Liver (tissue), 9 donors: ENCODE data around the gene JAZF1. TPM values are rescaled to one million over a fixed set of nuclear protein-coding genes. Genes with fewer than 3 reads are reported as not detected.

Experiments used
- DNase-seq: peaks from one replicate; pipeline ENCODE4 v3.0.0-alpha.2; 2017; ENCODE audit warnings: low spot score
- H3K27ac ChIP-seq, 2 donors: one replicate each; pipeline ENCODE4 v1.7.0; 2013; ENCODE audit warnings: inconsistent platforms in 2 of 2, low read length in 2 of 2, control low read depth in 1 of 2, low read depth in 1 of 2, mild to moderate bottlenecking in 1 of 2
- H3K27me3 ChIP-seq, 4 donors: one replicate each; pipeline versions ENCODE4 v1.6.1 to v1.7.0; 2013; ENCODE audit warnings: low read length in 3 of 4, inconsistent platforms in 1 of 4, mild to moderate bottlenecking in 1 of 4, moderate library complexity in 1 of 4; ENCODE audit not compliant: control insufficient read depth in 4 of 4, insufficient read depth in 4 of 4
- H3K36me3 ChIP-seq, 4 donors: one replicate each; pipeline versions ENCODE4 v1.6.1 to v1.7.0; 2013; ENCODE audit warnings: low read length in 3 of 4, mild to moderate bottlenecking in 3 of 4, low read depth in 1 of 4, moderate library complexity in 1 of 4; ENCODE audit not compliant: control insufficient read depth in 4 of 4, insufficient read depth in 3 of 4
- H3K4me1 ChIP-seq, 4 donors: one replicate each; pipeline versions ENCODE4 v1.6.1 to v1.7.0; 2013; ENCODE audit warnings: low read length in 3 of 4, mild to moderate bottlenecking in 3 of 4, moderate library complexity in 1 of 4; ENCODE audit not compliant: control insufficient read depth in 4 of 4, insufficient read depth in 4 of 4
- H3K4me3 ChIP-seq, 3 donors: one replicate each; pipeline versions ENCODE4 v1.6.1 to v1.7.0; 2013; ENCODE audit warnings: low read length in 3 of 3, control low read depth in 1 of 3, low read depth in 1 of 3, mild to moderate bottlenecking in 1 of 3
- H3K9ac ChIP-seq, 2 donors: one replicate each; pipeline ENCODE4 v1.7.0; 2013; ENCODE audit warnings: low read length in 2 of 2, mild to moderate bottlenecking in 2 of 2, moderate library complexity in 2 of 2, control low read depth in 1 of 2, low read depth in 1 of 2
- H3K9me3 ChIP-seq, 4 donors: one replicate each; pipeline versions ENCODE4 v1.6.1 to v1.7.0; 2013; ENCODE audit warnings: low read length in 3 of 4; ENCODE audit not compliant: control insufficient read depth in 4 of 4
- CTCF ChIP-seq: fragments of 150-350 bp; IDR thresholded peaks from 2 replicates; pipeline ENCODE4 v1.5.1; 2017; ENCODE audit warnings: improper control_type of control experiment, low read depth, low read length; ENCODE audit not compliant: missing input control
- FOXA1 ChIP-seq: IDR thresholded peaks from 2 replicates; pipeline ENCODE4 v1.6.1; 2016; ENCODE audit warnings: antibody characterized with exemption
- FOXA2 ChIP-seq: IDR thresholded peaks from 2 replicates; pipeline ENCODE4 v1.6.1; 2016; ENCODE audit warnings: antibody characterized with exemption
- GABPA ChIP-seq, 2 donors: IDR thresholded peaks in 1 of 2; conservative IDR thresholded peaks in 1 of 2; 2 replicates each; pipeline ENCODE4 v1.6.1; 2016; ENCODE audit warnings: antibody characterized with exemption in 2 of 2, mild to moderate bottlenecking in 1 of 2, moderate library complexity in 1 of 2
- HNF4A ChIP-seq, 2 donors: conservative IDR thresholded peaks; 2 replicates each; pipeline ENCODE4 v1.6.1; 2016; ENCODE audit warnings: antibody characterized with exemption in 2 of 2, mild to moderate bottlenecking in 2 of 2
- HNF4G ChIP-seq: IDR thresholded peaks from 2 replicates; pipeline ENCODE4 v1.6.1; 2016; ENCODE audit warnings: antibody characterized with exemption
- JUND ChIP-seq, 2 donors: IDR thresholded peaks; 2 replicates each; pipeline ENCODE4 v1.6.1; 2016; ENCODE audit warnings: antibody characterized with exemption in 2 of 2
- RAD21 ChIP-seq, 2 donors: IDR thresholded peaks; 2 replicates each; pipeline ENCODE4 v1.6.1; 2016; ENCODE audit warnings: antibody characterized with exemption in 2 of 2, mild to moderate bottlenecking in 2 of 2
- REST ChIP-seq: IDR thresholded peaks from 2 replicates; pipeline ENCODE4 v1.6.1; 2016; ENCODE audit warnings: antibody characterized with exemption, mild to moderate bottlenecking
- RXRA ChIP-seq, 2 donors: IDR thresholded peaks; 2 replicates each; pipeline ENCODE4 v1.6.1; 2017 to 2018; ENCODE audit warnings: antibody characterized with exemption in 2 of 2, mild to moderate bottlenecking in 1 of 2
- SP1 ChIP-seq: IDR thresholded peaks from 2 replicates; pipeline ENCODE4 v1.6.1; 2018; ENCODE audit warnings: antibody characterized with exemption, mild to moderate bottlenecking
- YY1 ChIP-seq: IDR thresholded peaks from 2 replicates; pipeline ENCODE4 v1.6.1; 2016; ENCODE audit warnings: antibody characterized with exemption, mild to moderate bottlenecking
- ZBTB33 ChIP-seq: IDR thresholded peaks from 2 replicates; pipeline ENCODE4 v1.6.1; 2016; ENCODE audit warnings: antibody characterized with exemption
- WGBS: extraction: QIAGEN DNeasy Blood & Tissue Kit; methylation state at CpG from one replicate; pipeline ENCODE4 v1.1.7; 2013; 5-methylcytosine and 5-hydroxymethylcytosine counted together
- polyA plus RNA-seq, 2 donors: library from polyadenylated mRNA; stranded (reverse) in 1 of 2; unstranded in 1 of 2; fragments of 200-250 nt in 1 of 2; fragments of >200 nt in 1 of 2; fragmentation: Nextera tagmentation in 1 of 2; extraction: Ambion mirVana in 1 of 2; gene quantifications; one replicate each; pipeline versions ENCODE4 v1.2.1 to v1.2.3, GENCODE V29; 2013 to 2015
- total RNA-seq, 2 donors: library from RNA; depleted of rRNA; stranded (reverse); fragments of >200 nt; gene quantifications; one replicate each; pipeline ENCODE4 v1.2.3, GENCODE V29; 2014
- TF ChIP-seq, protein P1 (sequence below): IDR thresholded peaks from 2 replicates; pipeline ENCODE4 v1.6.1; 2016; ENCODE audit warnings: antibody characterized with exemption
- TF ChIP-seq, protein P2 (sequence below): IDR thresholded peaks from 2 replicates; pipeline ENCODE4 v1.6.1; 2016; ENCODE audit warnings: antibody characterized with exemption
- donor health status: healthy.
- donor health status: healthy.
- donor health status: healthy.
- donor health status: healthy.
- donor health status: healthy.

Gene JAZF1
- total and polyA plus RNA-seq, 4 donors = 2.7 to 17.8 (median 4.0) TPM

- no peak for DNase-seq
- TF ChIP-seq YY1 = no peak
- Histone ChIP-seq H3K27me3 (no peaks in the 10 kb centered on the region), H3K27ac (no peak overlapping the region), H3K4me3 (no peak overlapping the region), H3K4me1 (no peaks in the 10 kb centered on the region), H3K36me3 (peaks cover 0 to 2% (median 0%) of the 10 kb centered on the region in 4 donors), H3K9me3 (no peaks in the 10 kb centered on the region), H3K9ac (no peak overlapping the region)
- 96% methylated on average over 11 of the region's 11 CpGs for WGBS
Measured at GRCh38 chr7:27863880-27864279, 316.7 kb downstream of the JAZF1 start.

- Histone ChIP-seq H3K27me3 (no peaks in the 10 kb centered on the region), H3K36me3 (peaks cover 0 to 2% (median 0%) of the 10 kb centered on the region in 4 donors), H3K9ac (no peak overlapping the region), H3K4me3 (no peak overlapping the region), H3K9me3 (no peaks in the 10 kb centered on the region), H3K4me1 (no peaks in the 10 kb centered on the region), H3K27ac (no peak overlapping the region)
- 94% methylated on average over 3 of the region's 3 CpGs for WGBS
- no peak for TF ChIP-seq FOXA1
- TF ChIP-seq ZBTB33 = no peak
- TF ChIP-seq YY1 = no peak
- no peak for TF ChIP-seq RAD21 (IDR thresholded peaks at IDR 0.05)
- TF ChIP-seq, protein P1, sequence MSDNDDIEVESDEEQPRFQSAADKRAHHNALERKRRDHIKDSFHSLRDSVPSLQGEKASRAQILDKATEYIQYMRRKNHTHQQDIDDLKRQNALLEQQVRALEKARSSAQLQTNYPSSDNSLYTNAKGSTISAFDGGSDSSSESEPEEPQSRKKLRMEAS = no peak
- TF ChIP-seq JUND (IDR thresholded peaks at IDR 0.05) = no peak
- TF ChIP-seq HNF4A (conservative IDR thresholded peaks at IDR 0.05) = no peak
- TF ChIP-seq SP1 = no peak
- no peak for TF ChIP-seq CTCF
- TF ChIP-seq RXRA (IDR thresholded peaks at IDR 0.05) = no peak
- TF ChIP-seq HNF4G = no peak
- DNase-seq = no peak
Measured at GRCh38 chr7:27861747-27862146, 318.8 kb downstream of the JAZF1 start.

- H3K27ac ChIP-seq = no peak overlapping the region
- H3K4me1 ChIP-seq = no peaks in the 10 kb centered on the region
- no peaks in the 10 kb centered on the region for H3K27me3 ChIP-seq
- H3K36me3 ChIP-seq = peaks cover 0 to 2% (median 0%) of the 10 kb centered on the region in 4 donors
- H3K9ac ChIP-seq = no peak overlapping the region
- WGBS = 86% methylated on average over 6 of the region's 6 CpGs
- no peak overlapping the region for H3K4me3 ChIP-seq
- no peaks in the 10 kb centered on the region for H3K9me3 ChIP-seq
- DNase-seq = no peak
- TF ChIP-seq GABPA (IDR thresholded peaks at IDR 0.05 in 1 of 2, conservative IDR thresholded peaks at IDR 0.05 in 1 of 2) = no peak
- TF ChIP-seq FOXA2 = no peak
- no peak for TF ChIP-seq YY1
- TF ChIP-seq, protein P2, sequence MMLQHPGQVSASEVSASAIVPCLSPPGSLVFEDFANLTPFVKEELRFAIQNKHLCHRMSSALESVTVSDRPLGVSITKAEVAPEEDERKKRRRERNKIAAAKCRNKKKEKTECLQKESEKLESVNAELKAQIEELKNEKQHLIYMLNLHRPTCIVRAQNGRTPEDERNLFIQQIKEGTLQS = no peak
- no peak for TF ChIP-seq REST
- no peak for TF ChIP-seq HNF4A (conservative IDR thresholded peaks at IDR 0.05)
- TF ChIP-seq ZBTB33 = no peak
- TF ChIP-seq HNF4G = no peak
- TF ChIP-seq, protein P1 = no peak
Measured at GRCh38 chr7:27860800-27861199, 319.8 kb downstream of the JAZF1 start.
